K562 (cell line): ENCODE data around the gene RBBP5. TPM values are rescaled to one million over a fixed set of nuclear protein-coding genes. Genes with fewer than 3 reads are reported as not detected.

Source experiments
- BDP1 ChIP-seq: IDR thresholded peaks from 3 replicates; pipeline ENCODE4 v1.6.1; 2011; ENCODE audit not compliant: insufficient read length, insufficient read depth
- BHLHE40 ChIP-seq: IDR thresholded peaks from 2 replicates; pipeline ENCODE4 v1.6.1; 2011; ENCODE audit warnings: low read length, improper control_type of control experiment
- BRD9 ChIP-seq: fragments of 450-650 bp; IDR thresholded peaks from 2 replicates; pipeline ENCODE4 v1.6.1; 2018; ENCODE audit warnings: low read depth; ENCODE audit not compliant: partially characterized antibody
- CBX1 ChIP-seq: sonication (generic); IDR thresholded peaks from 2 replicates; pipeline ENCODE4 v1.6.1; 2016; ENCODE audit warnings: antibody characterized with exemption, low read depth, mild to moderate bottlenecking
- CHD7 ChIP-seq: fragments of 200-600 bp; sonication (generic); IDR thresholded peaks from one replicate; pipeline ENCODE4 v1.6.1; 2012; ENCODE audit warnings: mild to moderate bottlenecking, low read depth, low read length, inconsistent platforms
- MAFK ChIP-seq: IDR thresholded peaks from 2 replicates; pipeline ENCODE4 v1.6.1; 2011; ENCODE audit warnings: low read length, improper control_type of control experiment
- NCOA4 ChIP-seq: fragments of 450-650 bp; IDR thresholded peaks from 2 replicates; pipeline ENCODE4 v1.6.1; 2018; ENCODE audit warnings: mild to moderate bottlenecking; ENCODE audit not compliant: partially characterized antibody
- RAD21 ChIP-seq, 2 experiments: fragments of 250-450 bp in 1 of 2; fragments of 450-650 bp in 1 of 2; sonication (Bioruptor Pico) in 1 of 2; formaldehyde crosslinking in 1 of 2; IDR thresholded peaks in 1 of 2; conservative IDR thresholded peaks in 1 of 2; 2 replicates each; pipeline versions ENCODE4 v1.4.0 to v1.8.0; 2020 to 2022; ENCODE audit warnings: mild to moderate bottlenecking in 2 of 2, moderate library complexity in 1 of 2
- SMARCB1 ChIP-seq: IDR thresholded peaks from 2 replicates; pipeline ENCODE4 v1.6.1; 2011; ENCODE audit warnings: improper control_type of control experiment, low read depth; ENCODE audit not compliant: insufficient read length
- WHSC1 ChIP-seq: IDR thresholded peaks from one replicate; pipeline ENCODE4 v1.6.1; 2012; ENCODE audit warnings: low read length, control low read depth, inconsistent platforms
- ZNF444 ChIP-seq: fragments of 250-450 bp; sonication (Bioruptor Pico); IDR thresholded peaks from 2 replicates; pipeline ENCODE4 v1.4.0; 2020; ENCODE audit warnings: mild to moderate bottlenecking, moderate library complexity
- polyA plus RNA-seq, 8 experiments: library from polyadenylated mRNA; depleted of rRNA in 4 of 8; stranded (reverse) in 5 of 8; unstranded in 3 of 8; fragments of >200 nt; fragmentation: Nextera tagmentation in 2 of 8; fragmentation: Illumina TruSeq in 1 of 8; extraction: Ambion mirVana in 2 of 8; extraction: Trizol in 1 of 8; gene quantifications; 2 replicates each; pipeline versions ENCODE4 v1.2.1 to v1.2.3, GENCODE V29; 2011 to 2014; ENCODE audit warnings: inconsistent platforms in 1 of 8, missing spikeins in 1 of 8
- total RNA-seq, 7 experiments: library from RNA; depleted of rRNA in 6 of 7; stranded (reverse); fragments of >200 nt in 6 of 7; fragmentation: Illumina TruSeq in 2 of 7; extraction: Trizol in 2 of 7; gene quantifications; 2 replicates each; pipeline versions ENCODE4 v1.2.1 to v1.2.3, GENCODE V29; 2011 to 2021; ENCODE audit warnings: low replicate concordance in 1 of 7
- TF ChIP-seq, protein P1 (sequence below), 2 experiments: IDR thresholded peaks; 2 replicates each; pipeline ENCODE4 v1.6.1; 2012; ENCODE audit warnings: improper control_type of control experiment in 2 of 2, low read depth in 2 of 2, low read length in 2 of 2, borderline replicate concordance in 1 of 2
- TF ChIP-seq, protein P2 (sequence below): fragments of 150-350 bp; conservative IDR thresholded peaks from 2 replicates; pipeline ENCODE4 v1.6.1; 2014; ENCODE audit warnings: low read length

Gene RBBP5
- total and polyA plus RNA-seq, 9 of the 15 experiments (the other 6 are each of a cell fraction or from before 2014, with no cell fraction given) = 17.2 to 37.4 (median 28.4) TPM

DNA sequence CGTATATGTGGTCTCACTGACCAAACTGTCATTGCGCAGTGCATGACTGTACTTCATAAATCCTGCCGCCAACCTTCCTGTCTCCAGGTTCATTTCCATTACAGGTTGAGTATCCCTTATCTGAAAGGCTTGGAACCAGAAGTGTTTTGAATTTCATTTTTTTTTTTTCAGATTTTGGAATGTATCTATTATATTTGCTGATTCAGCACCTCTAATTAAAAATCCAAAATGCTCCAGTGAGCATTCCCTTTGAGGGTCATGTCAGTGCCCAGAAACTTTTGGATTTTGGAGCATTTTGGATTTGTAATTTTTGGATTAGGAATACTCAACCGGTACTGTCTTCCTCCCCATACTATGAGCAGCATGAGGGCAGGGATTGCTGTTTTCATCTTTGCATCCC lies 30.7 kb upstream of the RBBP5 start (continued):
- TF ChIP-seq, protein P1, sequence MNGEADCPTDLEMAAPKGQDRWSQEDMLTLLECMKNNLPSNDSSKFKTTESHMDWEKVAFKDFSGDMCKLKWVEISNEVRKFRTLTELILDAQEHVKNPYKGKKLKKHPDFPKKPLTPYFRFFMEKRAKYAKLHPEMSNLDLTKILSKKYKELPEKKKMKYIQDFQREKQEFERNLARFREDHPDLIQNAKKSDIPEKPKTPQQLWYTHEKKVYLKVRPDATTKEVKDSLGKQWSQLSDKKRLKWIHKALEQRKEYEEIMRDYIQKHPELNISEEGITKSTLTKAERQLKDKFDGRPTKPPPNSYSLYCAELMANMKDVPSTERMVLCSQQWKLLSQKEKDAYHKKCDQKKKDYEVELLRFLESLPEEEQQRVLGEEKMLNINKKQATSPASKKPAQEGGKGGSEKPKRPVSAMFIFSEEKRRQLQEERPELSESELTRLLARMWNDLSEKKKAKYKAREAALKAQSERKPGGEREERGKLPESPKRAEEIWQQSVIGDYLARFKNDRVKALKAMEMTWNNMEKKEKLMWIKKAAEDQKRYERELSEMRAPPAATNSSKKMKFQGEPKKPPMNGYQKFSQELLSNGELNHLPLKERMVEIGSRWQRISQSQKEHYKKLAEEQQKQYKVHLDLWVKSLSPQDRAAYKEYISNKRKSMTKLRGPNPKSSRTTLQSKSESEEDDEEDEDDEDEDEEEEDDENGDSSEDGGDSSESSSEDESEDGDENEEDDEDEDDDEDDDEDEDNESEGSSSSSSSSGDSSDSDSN (IDR thresholded peaks at IDR 0.05; ENCODE audit: borderline replicate concordance in 1 of 2, low read depth in 2 of 2, low read length in 2 of 2) = no peak
- TF ChIP-seq ZNF444 (CRISPR knock-in tag) (no peak), BHLHE40 (no peak), RAD21 (CRISPR knock-in tag; conservative IDR thresholded peaks at IDR 0.05 in 1 of 2, IDR thresholded peaks at IDR 0.05 in 1 of 2) (no peak), CBX1 (no peak), BRD9 (no peak), SMARCB1 (no peak), NCOA4 (no peak), BDP1 (no peak), WHSC1 (no peak), CHD7 (no peak), MAFK (peak; percentile 94)
- TF ChIP-seq, protein P2, sequence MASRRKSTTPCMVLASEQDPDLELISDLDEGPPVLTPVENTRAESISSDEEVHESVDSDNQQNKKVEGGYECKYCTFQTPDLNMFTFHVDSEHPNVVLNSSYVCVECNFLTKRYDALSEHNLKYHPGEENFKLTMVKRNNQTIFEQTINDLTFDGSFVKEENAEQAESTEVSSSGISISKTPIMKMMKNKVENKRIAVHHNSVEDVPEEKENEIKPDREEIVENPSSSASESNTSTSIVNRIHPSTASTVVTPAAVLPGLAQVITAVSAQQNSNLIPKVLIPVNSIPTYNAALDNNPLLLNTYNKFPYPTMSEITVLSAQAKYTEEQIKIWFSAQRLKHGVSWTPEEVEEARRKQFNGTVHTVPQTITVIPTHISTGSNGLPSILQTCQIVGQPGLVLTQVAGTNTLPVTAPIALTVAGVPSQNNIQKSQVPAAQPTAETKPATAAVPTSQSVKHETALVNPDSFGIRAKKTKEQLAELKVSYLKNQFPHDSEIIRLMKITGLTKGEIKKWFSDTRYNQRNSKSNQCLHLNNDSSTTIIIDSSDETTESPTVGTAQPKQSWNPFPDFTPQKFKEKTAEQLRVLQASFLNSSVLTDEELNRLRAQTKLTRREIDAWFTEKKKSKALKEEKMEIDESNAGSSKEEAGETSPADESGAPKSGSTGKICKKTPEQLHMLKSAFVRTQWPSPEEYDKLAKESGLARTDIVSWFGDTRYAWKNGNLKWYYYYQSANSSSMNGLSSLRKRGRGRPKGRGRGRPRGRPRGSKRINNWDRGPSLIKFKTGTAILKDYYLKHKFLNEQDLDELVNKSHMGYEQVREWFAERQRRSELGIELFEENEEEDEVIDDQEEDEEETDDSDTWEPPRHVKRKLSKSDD = no peak
